ENCODE measurements around the gene HECTD2. TPM values are rescaled to one million over a fixed set of nuclear protein-coding genes. Genes with fewer than 3 reads are reported as not detected.

The HECTD2 gene
- total RNA-seq, 2 experiments from 2014 or later: 3.5 to 9.7 TPM

- Mint-ChIP-seq H3K4me3 (no peak overlapping the region), H3K27ac (no peak overlapping the region), H3K36me3 (ENCODE audit: low read depth) (no peaks in the 10 kb centered on the region), H3K27me3 (peaks cover 5% of the 10 kb centered on the region), H3K9me3 (ENCODE audit: low read depth) (no peaks in the 10 kb centered on the region), H3K4me1 (no peaks in the 10 kb centered on the region)
- intact Hi-C loops (cut with DNase I, micrococcal nuclease): no loop called here
- ATAC-seq (no peak), DNase-seq (no peak)
- ChIA-PET POLR2A (no interaction called here), CTCF (interaction anchor here (0.7 kb wide), 1 partner anchor 195 kb away, joined by 5 read pairs; no protein-coding TSS in a partner anchor)
These were observed 131.3 kb downstream of the HECTD2 start for GRCh38 chr10:91541481-91541880.

- intact Hi-C loops (cut with DNase I, micrococcal nuclease): no loop called here
- ChIA-PET CTCF (no interaction called here), POLR2A (no interaction called here)
- no peak for ATAC-seq
- DNase-seq: no peak
- no peak overlapping the region for H3K4me3 Mint-ChIP-seq
- no peak overlapping the region for H3K27ac Mint-ChIP-seq
- H3K4me1 Mint-ChIP-seq: no peaks in the 10 kb centered on the region
- peaks cover 5% of the 10 kb centered on the region for H3K27me3 Mint-ChIP-seq
- no peaks in the 10 kb centered on the region for H3K36me3 Mint-ChIP-seq (ENCODE audit: low read depth)
- H3K9me3 Mint-ChIP-seq (ENCODE audit: low read depth): no peaks in the 10 kb centered on the region
These were observed 135.2 kb downstream of the HECTD2 start for GRCh38 chr10:91545384-91545783.

- Mint-ChIP-seq H3K36me3 (ENCODE audit: low read depth) (no peaks in the 10 kb centered on the region), H3K27me3 (peaks cover 5% of the 10 kb centered on the region), H3K27ac (no peak overlapping the region), H3K9me3 (ENCODE audit: low read depth) (no peaks in the 10 kb centered on the region), H3K4me1 (no peaks in the 10 kb centered on the region), H3K4me3 (no peak overlapping the region)
- ChIA-PET CTCF (interaction anchor here (1.2 kb wide), 1 partner anchor 92 kb away, joined by 4 read pairs; no protein-coding TSS in a partner anchor), POLR2A (no interaction called here)
- intact Hi-C loops (cut with DNase I, micrococcal nuclease): no loop called here
- DNase-seq (no peak), ATAC-seq (no peak)
These were observed 135.7 kb downstream of the HECTD2 start for GRCh38 chr10:91545838-91546237.

GRCh38 chr10:91549262-91549661, 139.1 kb downstream of the HECTD2 start:
- H3K36me3 Mint-ChIP-seq (ENCODE audit: low read depth): no peaks in the 10 kb centered on the region
- POLR2A ChIA-PET: no interaction called here
- no peaks in the 10 kb centered on the region for H3K4me1 Mint-ChIP-seq
- H3K27me3 Mint-ChIP-seq: peaks cover 6% of the 10 kb centered on the region
- DNase-seq: no peak
- CTCF ChIA-PET: no interaction called here
- no peaks in the 10 kb centered on the region for H3K9me3 Mint-ChIP-seq (ENCODE audit: low read depth)
- intact Hi-C loops (cut with DNase I, micrococcal nuclease): no loop called here
- no peak overlapping the region for H3K27ac Mint-ChIP-seq
- ATAC-seq: no peak
- no peak overlapping the region for H3K4me3 Mint-ChIP-seq

- intact Hi-C loops (cut with DNase I, micrococcal nuclease): loop anchor here (5.0 kb wide), 3 partner anchors 87 to 253 kb away; no protein-coding TSS in a partner anchor
- DNase-seq: no peak
- Mint-ChIP-seq H3K36me3 (ENCODE audit: low read depth) (no peaks in the 10 kb centered on the region), H3K4me3 (no peak overlapping the region), H3K4me1 (no peaks in the 10 kb centered on the region), H3K27me3 (peaks cover 6% of the 10 kb centered on the region), H3K27ac (no peak overlapping the region), H3K9me3 (ENCODE audit: low read depth) (no peaks in the 10 kb centered on the region)
- POLR2A ChIA-PET: no interaction called here
- ATAC-seq: no peak
- CTCF ChIA-PET: interaction anchor here (0.6 kb wide), 1 partner anchor 174 kb away, joined by 3 read pairs; no protein-coding TSS in a partner anchor
These were observed 139.9 kb downstream of the HECTD2 start for GRCh38 chr10:91550021-91550420.

GRCh38 chr10:91551856-91552255, 141.7 kb downstream of the HECTD2 start:
- H3K9me3 Mint-ChIP-seq (ENCODE audit: low read depth): no peaks in the 10 kb centered on the region
- ChIA-PET CTCF (interaction anchor here (0.5 to 1.0 kb wide), 5 partner anchors 84 to 498 kb away, joined by 3 to 4 read pairs (median 4); no protein-coding TSS in a partner anchor), POLR2A (no interaction called here)
- DNase-seq (peak; percentile 36), ATAC-seq (no peak)
- no peak overlapping the region for H3K4me3 Mint-ChIP-seq
- H3K27ac Mint-ChIP-seq: no peak overlapping the region
- H3K4me1 Mint-ChIP-seq: no peaks in the 10 kb centered on the region
- intact Hi-C loops (cut with DNase I, micrococcal nuclease): loop anchor here (1.0 to 5.0 kb wide), 6 partner anchors 85 to 361 kb away; no protein-coding TSS in a partner anchor
- H3K27me3 Mint-ChIP-seq: peaks cover 6% of the 10 kb centered on the region
- no peaks in the 10 kb centered on the region for H3K36me3 Mint-ChIP-seq (ENCODE audit: low read depth)

- CTCF ChIA-PET: interaction anchor here (0.5 to 1.0 kb wide), 5 partner anchors 83 to 498 kb away, joined by 3 to 4 read pairs (median 4); no protein-coding TSS in a partner anchor
- intact Hi-C loops (cut with DNase I, micrococcal nuclease): loop anchor here (1.0 to 5.0 kb wide), 6 partner anchors 85 to 360 kb away; no protein-coding TSS in a partner anchor
- peaks cover 6% of the 10 kb centered on the region for H3K27me3 Mint-ChIP-seq
- POLR2A ChIA-PET: no interaction called here
- no peaks in the 10 kb centered on the region for H3K9me3 Mint-ChIP-seq (ENCODE audit: low read depth)
- H3K4me3 Mint-ChIP-seq: no peak overlapping the region
- ATAC-seq: no peak
- DNase-seq: peak; percentile 11
- H3K36me3 Mint-ChIP-seq (ENCODE audit: low read depth): no peaks in the 10 kb centered on the region
- H3K4me1 Mint-ChIP-seq: no peaks in the 10 kb centered on the region
- no peak overlapping the region for H3K27ac Mint-ChIP-seq
These were observed 142.3 kb downstream of the HECTD2 start for GRCh38 chr10:91552274-91553095.

- ChIA-PET CTCF (interaction anchor here (0.7 to 2.3 kb wide), 3 partner anchors 81 to 165 kb away, joined by 3 to 7 read pairs (median 3); no protein-coding TSS in a partner anchor), POLR2A (no interaction called here)
- peaks cover 6% of the 10 kb centered on the region for H3K27me3 Mint-ChIP-seq
- DNase-seq (no peak), ATAC-seq (no peak)
- no peak overlapping the region for H3K4me3 Mint-ChIP-seq
- no peak overlapping the region for H3K27ac Mint-ChIP-seq
- H3K9me3 Mint-ChIP-seq (ENCODE audit: low read depth): no peaks in the 10 kb centered on the region
- no peaks in the 10 kb centered on the region for H3K36me3 Mint-ChIP-seq (ENCODE audit: low read depth)
- intact Hi-C loops (cut with DNase I, micrococcal nuclease): no loop called here
- H3K4me1 Mint-ChIP-seq: no peaks in the 10 kb centered on the region
These were observed 145.3 kb downstream of the HECTD2 start for GRCh38 chr10:91555455-91555854.

GRCh38 chr10:91556691-91557566, 146.8 kb downstream of the HECTD2 start:
- Mint-ChIP-seq H3K27ac (no peak overlapping the region), H3K36me3 (ENCODE audit: low read depth) (no peaks in the 10 kb centered on the region), H3K9me3 (ENCODE audit: low read depth) (no peaks in the 10 kb centered on the region), H3K4me1 (no peaks in the 10 kb centered on the region), H3K4me3 (no peak overlapping the region), H3K27me3 (peaks cover 3% of the 10 kb centered on the region)
- POLR2A ChIA-PET: no interaction called here
- DNase-seq (no peak), ATAC-seq (no peak)
- intact Hi-C loops (cut with DNase I, micrococcal nuclease): no loop called here
- CTCF ChIA-PET: no interaction called here

- DNase-seq: no peak
- intact Hi-C loops (cut with DNase I, micrococcal nuclease): no loop called here
- ChIA-PET CTCF (no interaction called here), POLR2A (no interaction called here)
- no peaks in the 10 kb centered on the region for H3K4me1 Mint-ChIP-seq
- no peaks in the 10 kb centered on the region for H3K9me3 Mint-ChIP-seq (ENCODE audit: low read depth)
- peaks cover 7% of the 10 kb centered on the region for H3K27me3 Mint-ChIP-seq
- no peak overlapping the region for H3K4me3 Mint-ChIP-seq
- ATAC-seq: no peak
- H3K36me3 Mint-ChIP-seq (ENCODE audit: low read depth): no peaks in the 10 kb centered on the region
- no peak overlapping the region for H3K27ac Mint-ChIP-seq
These were observed 147.5 kb downstream of the HECTD2 start for GRCh38 chr10:91557651-91558111.

- H3K36me3 Mint-ChIP-seq (ENCODE audit: low read depth): no peaks in the 10 kb centered on the region
- intact Hi-C loops (cut with DNase I, micrococcal nuclease): no loop called here
- H3K9me3 Mint-ChIP-seq (ENCODE audit: low read depth): no peaks in the 10 kb centered on the region
- no peak overlapping the region for H3K27ac Mint-ChIP-seq
- no peaks in the 10 kb centered on the region for H3K4me1 Mint-ChIP-seq
- DNase-seq (no peak), ATAC-seq (no peak)
- no peak overlapping the region for H3K4me3 Mint-ChIP-seq
- H3K27me3 Mint-ChIP-seq: peaks cover 12% of the 10 kb centered on the region
- POLR2A ChIA-PET: interaction anchor here (0.7 kb wide), 1 partner anchor 488 kb away, joined by 7 read pairs; no protein-coding TSS in a partner anchor
- CTCF ChIA-PET: interaction anchor here (0.6 to 0.9 kb wide), 2 partner anchors 77 to 168 kb away, joined by 3 read pairs; no protein-coding TSS in a partner anchor
These were observed 148.3 kb downstream of the HECTD2 start for GRCh38 chr10:91558473-91558872.

Data from activated CD4-positive, alpha-beta T cell treated with anti-CD3 and anti-CD28 coated beads for 36 hours (primary cell).